ENCODE results near the gene POLR1A. TPM values are rescaled to one million over a fixed set of nuclear protein-coding genes. Genes with fewer than 3 reads are reported as not detected.

Gene POLR1A
- total and polyA plus RNA-seq, 2 of the 8 experiments (the other 6 are each of a cell fraction or from before 2014, with no cell fraction given), result 8.9 to 58.1 TPM

DNA sequence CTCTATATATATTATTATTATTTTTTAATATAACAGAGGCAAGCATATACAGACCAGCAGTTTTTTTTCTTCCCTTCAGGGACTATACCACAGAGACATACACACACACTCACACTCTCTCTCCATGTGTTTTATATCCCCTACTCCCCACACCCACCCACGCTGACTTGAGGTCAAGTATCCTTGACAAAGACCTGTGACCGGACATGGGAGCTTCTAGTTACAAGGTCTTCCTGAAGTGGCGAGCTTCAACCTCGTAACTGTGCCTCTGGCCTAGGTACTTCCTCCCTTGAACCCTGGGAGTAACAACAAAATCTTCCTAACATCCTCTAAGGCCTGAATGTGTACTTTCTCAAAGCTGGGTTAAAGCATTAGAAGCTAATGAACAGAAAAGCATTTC, 52.5 kb downstream of the POLR1A start (continued):
- no peak for TF ChIP-seq CHD7 (IDR thresholded peaks at IDR 0.05; ENCODE audit: insufficient replicate concordance, low read length)
- no peak for TF ChIP-seq ZNF274 (IDR thresholded peaks at IDR 0.05; ENCODE audit: borderline replicate concordance, extremely low read depth, low read length)
- TF ChIP-seq HDAC2 (IDR thresholded peaks at IDR 0.05; ENCODE audit: borderline replicate concordance in 1 of 2, low read depth in 2 of 2, low read length in 2 of 2), result no peak
- TF ChIP-seq CREB1 (IDR thresholded peaks at IDR 0.05), result no peak
- TF ChIP-seq SUZ12 (IDR thresholded peaks at IDR 0.05; ENCODE audit: low read length), result no peak
- no peak for TF ChIP-seq SIX5 (IDR thresholded peaks at IDR 0.05; ENCODE audit: low read depth, low read length)
- TF ChIP-seq, protein P1, sequence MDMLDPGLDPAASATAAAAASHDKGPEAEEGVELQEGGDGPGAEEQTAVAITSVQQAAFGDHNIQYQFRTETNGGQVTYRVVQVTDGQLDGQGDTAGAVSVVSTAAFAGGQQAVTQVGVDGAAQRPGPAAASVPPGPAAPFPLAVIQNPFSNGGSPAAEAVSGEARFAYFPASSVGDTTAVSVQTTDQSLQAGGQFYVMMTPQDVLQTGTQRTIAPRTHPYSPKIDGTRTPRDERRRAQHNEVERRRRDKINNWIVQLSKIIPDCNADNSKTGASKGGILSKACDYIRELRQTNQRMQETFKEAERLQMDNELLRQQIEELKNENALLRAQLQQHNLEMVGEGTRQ (IDR thresholded peaks at IDR 0.05; ENCODE audit: low read length), result no peak
- no peak for TF ChIP-seq CEBPB (IDR thresholded peaks at IDR 0.05; ENCODE audit: low read depth, low read length)
- no peak for TF ChIP-seq SP1 (IDR thresholded peaks at IDR 0.05; ENCODE audit: low read depth, low read length)
- TF ChIP-seq BRCA1 (IDR thresholded peaks at IDR 0.05; ENCODE audit: low read depth, low read length), result no peak
- no peak for TF ChIP-seq CBX5 (IDR thresholded peaks at IDR 0.05; ENCODE audit: low read depth, low read length)

All from H1 (cell line).